CD8-positive, alpha-beta memory T cell (primary cell): Measurements from ENCODE around the gene LAMC1. TPM values are rescaled to one million over a fixed set of nuclear protein-coding genes. Genes with fewer than 3 reads are reported as not detected.

ENCODE experiments used
- CTCF ChIA-PET: fragments of 350-600 bp; sonication (Branson Sonifier 250); formaldehyde crosslinking; loops from one replicate; lab custom pipeline; 2021; ENCODE audit warnings: antibody characterized with exemption; lab: Charles Lee
- POLR2A ChIA-PET: fragments of 350-600 bp; sonication (Branson Sonifier 250); formaldehyde crosslinking; loops from one replicate; lab custom pipeline; 2021; ENCODE audit warnings: antibody characterized with exemption; lab: Charles Lee
- DNase-seq, 5 donors: peaks; one replicate each; pipeline versions ENCODE4 v3.0.0 to v3.0.0-alpha.2; 2020 to 2022; ENCODE audit warnings: mixed read lengths in 1 of 5
- H3K27ac ChIP-seq: one replicate; pipeline ENCODE4 v1.7.0; 2013; ENCODE audit warnings: low read depth, mild to moderate bottlenecking, low read length, moderate library complexity
- H3K27me3 ChIP-seq: 2 replicates; pipeline ENCODE4 v1.7.0; 2013; ENCODE audit warnings: low read length, mild to moderate bottlenecking; ENCODE audit not compliant: insufficient read depth, poor library complexity, severe bottlenecking
- H3K36me3 ChIP-seq: 2 replicates; pipeline ENCODE4 v1.7.0; 2013; ENCODE audit warnings: mild to moderate bottlenecking, low read length, moderate library complexity; ENCODE audit not compliant: insufficient read depth
- H3K4me1 ChIP-seq: 2 replicates; pipeline ENCODE4 v1.7.0; 2013; ENCODE audit warnings: mild to moderate bottlenecking, low read length, moderate library complexity; ENCODE audit not compliant: insufficient read depth
- H3K4me3 ChIP-seq: 2 replicates; pipeline ENCODE4 v1.7.0; 2013; ENCODE audit warnings: mild to moderate bottlenecking, low read length
- H3K9me3 ChIP-seq: 2 replicates; pipeline ENCODE4 v1.7.0; 2013; ENCODE audit warnings: mild to moderate bottlenecking, low read length
- H3K27ac Mint-ChIP-seq, 8 donors: one replicate each; pipeline ENCODE4 v1.8.0; 2020 to 2021; ENCODE audit warnings: mixed read lengths in 8 of 8, mild to moderate bottlenecking in 6 of 8, inconsistent platforms in 3 of 8, moderate library complexity in 3 of 8
- H3K27me3 Mint-ChIP-seq, 2 donors: one replicate each; pipeline ENCODE4 v1.8.0; 2020 to 2021; ENCODE audit warnings: mixed read lengths in 2 of 2, mild to moderate bottlenecking in 1 of 2, moderate library complexity in 1 of 2
- H3K36me3 Mint-ChIP-seq, 3 donors: one replicate each; pipeline ENCODE4 v1.8.0; 2020 to 2021; ENCODE audit warnings: mixed read lengths in 3 of 3, inconsistent platforms in 1 of 3, mild to moderate bottlenecking in 1 of 3
- H3K4me1 Mint-ChIP-seq, 3 donors: one replicate each; pipeline ENCODE4 v1.8.0; 2020 to 2021; ENCODE audit warnings: mixed read lengths in 3 of 3, inconsistent platforms in 1 of 3, mild to moderate bottlenecking in 1 of 3
- H3K4me3 Mint-ChIP-seq, 7 donors: one replicate each; pipeline ENCODE4 v1.8.0; 2020 to 2021; ENCODE audit warnings: mixed read lengths in 7 of 7, mild to moderate bottlenecking in 6 of 7, moderate library complexity in 4 of 7, inconsistent platforms in 2 of 7
- H3K9me3 Mint-ChIP-seq, 5 donors: one replicate each; pipeline ENCODE4 v1.8.0; 2020 to 2022; ENCODE audit warnings: mixed read lengths in 5 of 5, mild to moderate bottlenecking in 3 of 5, moderate library complexity in 2 of 5, inconsistent platforms in 1 of 5
- polyA plus RNA-seq: library from polyadenylated mRNA; unstranded; fragments of 300-500 nt; fragmentation: Illumina TruSeq; gene quantifications from one replicate; pipeline ENCODE4 v1.2.3, GENCODE V29; 2021
- total RNA-seq, 2 experiments: library from RNA; stranded (reverse); gene quantifications; one replicate each; pipeline ENCODE4 v1.2.3, GENCODE V29; 2021

The LAMC1 gene
- total and polyA plus RNA-seq, 3 experiments from 2014 or later: 0.33 to 0.58 TPM; not detected in 1

DNA sequence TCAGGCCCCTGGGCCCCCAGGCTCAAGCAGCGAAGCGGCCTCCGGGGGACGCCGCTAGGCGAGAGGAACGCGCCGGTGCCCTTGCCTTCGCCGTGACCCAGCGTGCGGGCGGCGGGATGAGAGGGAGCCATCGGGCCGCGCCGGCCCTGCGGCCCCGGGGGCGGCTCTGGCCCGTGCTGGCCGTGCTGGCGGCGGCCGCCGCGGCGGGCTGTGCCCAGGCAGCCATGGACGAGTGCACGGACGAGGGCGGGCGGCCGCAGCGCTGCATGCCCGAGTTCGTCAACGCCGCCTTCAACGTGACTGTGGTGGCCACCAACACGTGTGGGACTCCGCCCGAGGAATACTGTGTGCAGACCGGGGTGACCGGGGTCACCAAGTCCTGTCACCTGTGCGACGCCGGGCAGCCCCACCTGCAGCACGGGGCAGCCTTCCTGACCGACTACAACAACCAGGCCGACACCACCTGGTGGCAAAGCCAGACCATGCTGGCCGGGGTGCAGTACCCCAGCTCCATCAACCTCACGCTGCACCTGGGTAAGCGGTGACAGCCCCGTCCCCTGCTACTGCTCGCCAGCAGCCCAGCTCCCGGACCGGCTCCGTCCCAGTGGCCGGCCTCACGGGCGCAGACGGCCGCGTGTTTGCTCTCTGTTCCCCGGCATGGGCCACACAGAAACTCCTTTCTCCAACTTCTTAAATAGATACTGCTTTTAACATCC lies 539 bp downstream of the LAMC1 start:
- H3K36me3 ChIP-seq: no peaks in the 10 kb centered on the region
- peaks cover 0 to 5% (median 2%) of the 10 kb centered on the region in 5 donors for H3K9me3 Mint-ChIP-seq
- H3K4me1 Mint-ChIP-seq: peaks cover 14 to 23% (median 16%) of the 10 kb centered on the region in 3 donors
- peak overlapping the region; percentile 50 to 88 (median 78) for H3K4me3 Mint-ChIP-seq
- no peaks in the 10 kb centered on the region for H3K9me3 ChIP-seq
- POLR2A ChIA-PET: no interaction called here
- DNase-seq: peak in 1 of 5 donors; percentile 12
- H3K27me3 ChIP-seq: peaks cover 32% of the 10 kb centered on the region
- peak overlapping the region in 1 of 8 donors; percentile 51 for H3K27ac Mint-ChIP-seq
- no peak overlapping the region for H3K4me3 ChIP-seq
- H3K36me3 Mint-ChIP-seq: no peaks in the 10 kb centered on the region
- H3K27me3 Mint-ChIP-seq: peaks cover 52 to 78% of the 10 kb centered on the region in 2 donors
- CTCF ChIA-PET: no interaction called here
- peaks cover 11% of the 10 kb centered on the region for H3K4me1 ChIP-seq
- H3K27ac ChIP-seq: no peak overlapping the region

DNA sequence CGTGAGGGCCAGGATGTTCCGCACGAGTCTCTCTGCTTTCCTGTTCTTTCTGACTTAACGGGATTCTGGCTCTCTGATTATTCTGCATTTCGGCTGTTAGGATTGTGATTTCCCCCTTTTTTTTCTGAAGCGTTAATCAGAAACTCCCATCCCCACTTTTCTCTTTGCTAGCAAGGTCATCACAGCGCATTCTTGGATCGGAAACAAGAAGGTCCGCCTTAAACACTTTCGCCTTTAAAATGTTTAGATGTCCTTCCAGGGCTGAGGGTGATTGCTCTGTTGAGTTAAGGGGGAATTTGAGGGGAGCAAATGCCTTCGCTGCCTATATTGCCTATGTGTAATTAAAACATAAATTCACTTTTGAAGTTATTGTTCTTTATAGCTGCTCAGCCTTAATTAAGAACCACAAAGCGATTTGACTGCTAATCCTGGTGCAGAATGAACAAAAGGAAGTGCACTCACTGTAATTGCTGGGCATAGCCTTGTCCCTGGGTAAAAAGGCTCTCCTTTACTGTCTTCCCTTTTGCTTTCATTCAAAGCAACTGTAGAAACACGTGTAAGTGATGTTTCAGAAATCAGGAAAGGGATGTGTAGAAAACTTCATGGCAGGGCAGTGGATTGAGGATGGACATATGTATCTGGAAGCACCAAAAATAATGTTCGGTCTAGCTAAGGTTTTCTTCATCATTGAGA lies 1.2 kb downstream of the LAMC1 start:
- POLR2A ChIA-PET: no interaction called here
- H3K27me3 Mint-ChIP-seq: peaks cover 54 to 81% of the 10 kb centered on the region in 2 donors
- peak overlapping the region in 1 of 8 donors; percentile 22 for H3K27ac Mint-ChIP-seq

DNA sequence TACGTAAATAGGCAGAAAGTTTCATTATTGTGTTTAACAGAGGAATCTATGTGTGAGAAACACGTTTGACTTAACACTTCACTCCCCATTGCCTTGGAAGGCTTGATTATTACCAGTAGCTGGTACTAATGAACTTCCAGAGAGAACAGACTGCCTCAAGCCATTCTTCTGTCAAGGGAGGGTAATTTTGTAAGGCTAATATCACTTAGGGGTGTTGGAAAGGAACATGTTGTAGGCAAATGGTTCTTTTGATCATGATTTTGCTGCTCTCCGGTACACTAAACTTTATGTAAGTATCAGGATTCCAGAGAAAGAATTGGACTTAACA lies 1.8 kb downstream of the LAMC1 start:
- Mint-ChIP-seq H3K4me3 (peak overlapping the region in 4 of 7 donors; percentile 50 to 79 (median 76)), H3K27ac (peak overlapping the region in 1 of 8 donors; percentile 22), H3K27me3 (peaks cover 54 to 83% of the 10 kb centered on the region in 2 donors), H3K36me3 (no peaks in the 10 kb centered on the region), H3K9me3 (peaks cover 0 to 4% (median 2%) of the 10 kb centered on the region in 5 donors), H3K4me1 (peaks cover 14 to 23% (median 16%) of the 10 kb centered on the region in 3 donors)
- Histone ChIP-seq H3K36me3 (no peaks in the 10 kb centered on the region), H3K4me1 (peaks cover 11% of the 10 kb centered on the region), H3K27me3 (peaks cover 32% of the 10 kb centered on the region), H3K27ac (no peak overlapping the region), H3K4me3 (no peak overlapping the region), H3K9me3 (no peaks in the 10 kb centered on the region)
- no peak for DNase-seq
- CTCF ChIA-PET: no interaction called here
- POLR2A ChIA-PET: no interaction called here

More for the DNA sequence above, 1.2 kb downstream of the LAMC1 start:
- Histone ChIP-seq H3K9me3 (no peaks in the 10 kb centered on the region), H3K27ac (no peak overlapping the region), H3K4me3 (no peak overlapping the region), H3K27me3 (peaks cover 32% of the 10 kb centered on the region), H3K36me3 (no peaks in the 10 kb centered on the region), H3K4me1 (peaks cover 11% of the 10 kb centered on the region)
- Mint-ChIP-seq H3K4me3 (peak overlapping the region; percentile 50 to 88 (median 78)), H3K4me1 (peaks cover 14 to 23% (median 16%) of the 10 kb centered on the region in 3 donors), H3K9me3 (peaks cover 0 to 5% (median 2%) of the 10 kb centered on the region in 5 donors), H3K36me3 (no peaks in the 10 kb centered on the region)
- DNase-seq: peak in 1 of 5 donors; percentile 8
- CTCF ChIA-PET: no interaction called here

GRCh38 chr1:183025782-183026774 lies 2.9 kb downstream of the LAMC1 start:
- POLR2A ChIA-PET: no interaction called here
- no peak overlapping the region for H3K27ac ChIP-seq
- Mint-ChIP-seq H3K36me3 (no peaks in the 10 kb centered on the region), H3K27me3 (peaks cover 46 to 81% of the 10 kb centered on the region in 2 donors), H3K4me3 (no peak overlapping the region), H3K4me1 (peaks cover 14 to 23% (median 16%) of the 10 kb centered on the region in 3 donors), H3K27ac (no peak overlapping the region), H3K9me3 (peaks cover 0 to 3% (median 0%) of the 10 kb centered on the region in 5 donors)
- CTCF ChIA-PET: no interaction called here
- H3K4me1 ChIP-seq: peaks cover 11% of the 10 kb centered on the region
- H3K9me3 ChIP-seq: no peaks in the 10 kb centered on the region
- H3K27me3 ChIP-seq: peaks cover 29% of the 10 kb centered on the region
- no peaks in the 10 kb centered on the region for H3K36me3 ChIP-seq
- H3K4me3 ChIP-seq: no peak overlapping the region
- DNase-seq: no peak

DNA sequence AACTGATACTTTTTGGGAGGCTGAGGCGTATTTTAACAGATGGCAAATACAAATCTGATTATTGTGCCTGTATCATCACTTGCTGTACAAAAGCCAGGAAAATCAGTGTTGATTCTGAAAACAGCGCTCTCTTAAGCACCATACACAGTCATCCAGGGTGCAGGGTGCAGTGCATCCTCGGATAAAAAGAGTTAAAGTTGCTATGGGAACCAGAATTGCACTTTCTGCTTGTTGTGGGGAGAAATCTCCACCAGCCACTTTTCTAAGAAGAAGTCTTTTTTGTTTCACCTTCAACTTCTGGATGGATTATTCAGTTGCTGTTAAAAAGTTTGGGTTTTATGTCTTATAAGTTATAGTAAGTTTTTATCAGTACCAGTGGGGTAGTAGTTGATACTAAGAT lies 3.8 kb downstream of the LAMC1 start:
- Mint-ChIP-seq H3K4me1 (peaks cover 14 to 19% (median 16%) of the 10 kb centered on the region in 3 donors), H3K36me3 (no peaks in the 10 kb centered on the region), H3K9me3 (peaks cover 0 to 2% (median 0%) of the 10 kb centered on the region in 5 donors), H3K4me3 (no peak overlapping the region), H3K27ac (no peak overlapping the region), H3K27me3 (peaks cover 41 to 76% of the 10 kb centered on the region in 2 donors)
- Histone ChIP-seq H3K4me1 (peaks cover 11% of the 10 kb centered on the region), H3K9me3 (no peaks in the 10 kb centered on the region), H3K27ac (no peak overlapping the region), H3K36me3 (no peaks in the 10 kb centered on the region), H3K27me3 (peaks cover 21% of the 10 kb centered on the region), H3K4me3 (no peak overlapping the region)
- POLR2A ChIA-PET: no interaction called here
- DNase-seq: no peak
- CTCF ChIA-PET: no interaction called here

- H3K4me1 Mint-ChIP-seq: peaks cover 11 to 14% (median 13%) of the 10 kb centered on the region in 3 donors
- H3K36me3 Mint-ChIP-seq: no peaks in the 10 kb centered on the region
- H3K4me1 ChIP-seq: peaks cover 11% of the 10 kb centered on the region
- peaks cover 17% of the 10 kb centered on the region for H3K27me3 ChIP-seq
- H3K4me3 ChIP-seq: no peak overlapping the region
- peaks cover 40 to 71% of the 10 kb centered on the region in 2 donors for H3K27me3 Mint-ChIP-seq
- H3K27ac Mint-ChIP-seq: no peak overlapping the region
- no peak for DNase-seq
- CTCF ChIA-PET: no interaction called here
- H3K36me3 ChIP-seq: no peaks in the 10 kb centered on the region
- H3K9me3 Mint-ChIP-seq: peaks cover 0 to 2% (median 0%) of the 10 kb centered on the region in 5 donors
- POLR2A ChIA-PET: no interaction called here
- H3K4me3 Mint-ChIP-seq: no peak overlapping the region
- H3K27ac ChIP-seq: no peak overlapping the region
- H3K9me3 ChIP-seq: no peaks in the 10 kb centered on the region
Observed at GRCh38 chr1:183027791-183028190, 4.6 kb downstream of the LAMC1 start.

DNA sequence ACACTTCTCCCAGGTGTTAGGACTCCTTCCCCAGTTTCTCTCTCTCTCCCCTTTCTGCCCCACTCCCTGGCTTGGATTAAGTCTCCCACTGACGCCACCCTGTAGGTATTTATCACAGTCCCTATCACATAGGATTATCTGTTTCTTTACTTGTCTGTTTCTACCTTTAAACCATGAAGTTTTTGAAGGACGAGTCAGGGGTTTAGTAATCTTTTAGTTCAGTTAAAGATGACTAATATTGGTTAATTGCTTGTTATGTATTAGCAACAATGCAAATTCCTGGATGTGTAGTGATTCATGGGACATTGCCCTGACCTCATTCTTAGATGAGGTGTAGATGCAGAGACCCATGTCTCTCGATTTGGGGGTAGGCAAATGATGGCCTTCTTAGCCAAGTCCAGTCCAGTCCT lies 6.4 kb downstream of the LAMC1 start:
- H3K36me3 Mint-ChIP-seq: no peaks in the 10 kb centered on the region
- H3K4me1 Mint-ChIP-seq: peaks cover 9 to 17% (median 15%) of the 10 kb centered on the region in 3 donors
- H3K27me3 ChIP-seq: peaks cover 12% of the 10 kb centered on the region
- no peaks in the 10 kb centered on the region for H3K9me3 ChIP-seq
- ChIA-PET CTCF (no interaction called here), POLR2A (no interaction called here)
- H3K27ac ChIP-seq: no peak overlapping the region
- no peak for DNase-seq
- no peak overlapping the region for H3K27ac Mint-ChIP-seq
- peaks cover 12% of the 10 kb centered on the region for H3K4me1 ChIP-seq
- H3K36me3 ChIP-seq: no peaks in the 10 kb centered on the region
- H3K4me3 Mint-ChIP-seq: no peak overlapping the region
- peaks cover 0 to 2% (median 0%) of the 10 kb centered on the region in 5 donors for H3K9me3 Mint-ChIP-seq
- no peak overlapping the region for H3K4me3 ChIP-seq
- peaks cover 34 to 68% of the 10 kb centered on the region in 2 donors for H3K27me3 Mint-ChIP-seq
